GM19351 (cell line): ENCODE data around the gene SAE1.
"Not testable (repeated sequence)": the region's sequence is repeated elsewhere in the genome, so short reads cannot be mapped to it uniquely, and the experiment has no call there.

Experiments
- ATAC-seq: cut with Tn5 transposase; IDR thresholded peaks from one replicate; pipeline ENCODE4 v1.9.1; 2021; ENCODE audit warnings: mild to moderate bottlenecking, moderate library complexity; ENCODE audit not compliant: unreplicated experiment

SAE1 gene

DNA sequence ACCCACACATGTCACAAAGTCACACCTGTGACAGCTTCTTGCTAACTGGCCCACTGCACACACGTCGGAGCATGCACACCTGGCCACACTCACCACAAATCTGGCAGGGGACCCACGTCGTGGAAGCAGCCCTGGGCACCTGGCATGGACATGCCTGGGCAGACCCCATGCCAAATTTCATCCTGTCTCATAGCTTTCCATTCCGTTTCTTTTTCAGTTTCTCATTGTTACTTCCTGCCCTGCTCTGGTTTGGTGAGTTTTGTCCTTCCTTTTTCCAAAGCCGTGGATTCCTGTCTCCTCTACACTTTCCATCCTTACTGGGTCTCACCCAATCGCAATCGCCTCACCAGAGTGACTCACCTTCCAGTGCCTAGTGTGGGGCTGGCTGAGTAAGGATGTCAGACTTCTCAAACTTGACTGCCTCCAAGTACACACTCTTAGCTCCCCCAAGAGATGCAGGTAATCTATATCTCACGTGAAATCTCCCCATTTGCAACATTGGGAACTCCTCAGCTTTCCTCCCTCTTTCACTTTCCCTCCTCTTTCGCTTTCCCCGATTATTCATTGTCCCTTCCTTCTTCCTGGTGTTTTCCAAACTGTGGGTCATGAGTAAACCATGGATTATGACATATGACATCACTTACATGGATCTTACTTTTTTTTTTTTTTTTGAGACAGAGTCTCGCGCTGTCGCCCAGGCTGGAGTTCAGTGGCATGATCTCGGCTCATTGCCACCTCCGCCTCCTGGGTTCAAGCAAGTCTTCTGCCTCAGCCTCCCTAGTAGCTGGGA is 102.0 kb downstream of the SAE1 start:
- ATAC-seq: no peak

GRCh38 chr19:47236072-47236675 is 105.5 kb downstream of the SAE1 start:
- ATAC-seq: no peak

DNA sequence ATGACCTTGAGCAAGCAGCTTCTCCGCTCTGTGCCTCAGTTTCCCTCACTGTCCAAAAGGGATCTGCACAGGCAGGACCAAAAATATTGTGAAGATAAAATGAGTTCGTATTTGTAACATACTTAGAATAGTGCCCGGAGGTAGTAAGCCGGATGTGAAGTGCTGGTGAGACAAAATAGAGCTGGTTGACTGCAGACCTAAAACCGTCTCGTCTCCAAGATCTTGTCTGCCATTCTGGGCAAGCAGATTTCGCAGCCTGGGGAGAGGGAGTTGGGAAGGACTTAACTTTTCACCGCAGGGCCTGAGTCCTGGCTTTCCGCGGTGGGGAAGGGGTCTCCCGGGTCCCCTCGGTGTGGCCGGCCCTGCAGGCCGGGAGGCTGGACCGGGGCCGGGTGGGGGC is 108.5 kb downstream of the SAE1 start:
- no peak for ATAC-seq

DNA sequence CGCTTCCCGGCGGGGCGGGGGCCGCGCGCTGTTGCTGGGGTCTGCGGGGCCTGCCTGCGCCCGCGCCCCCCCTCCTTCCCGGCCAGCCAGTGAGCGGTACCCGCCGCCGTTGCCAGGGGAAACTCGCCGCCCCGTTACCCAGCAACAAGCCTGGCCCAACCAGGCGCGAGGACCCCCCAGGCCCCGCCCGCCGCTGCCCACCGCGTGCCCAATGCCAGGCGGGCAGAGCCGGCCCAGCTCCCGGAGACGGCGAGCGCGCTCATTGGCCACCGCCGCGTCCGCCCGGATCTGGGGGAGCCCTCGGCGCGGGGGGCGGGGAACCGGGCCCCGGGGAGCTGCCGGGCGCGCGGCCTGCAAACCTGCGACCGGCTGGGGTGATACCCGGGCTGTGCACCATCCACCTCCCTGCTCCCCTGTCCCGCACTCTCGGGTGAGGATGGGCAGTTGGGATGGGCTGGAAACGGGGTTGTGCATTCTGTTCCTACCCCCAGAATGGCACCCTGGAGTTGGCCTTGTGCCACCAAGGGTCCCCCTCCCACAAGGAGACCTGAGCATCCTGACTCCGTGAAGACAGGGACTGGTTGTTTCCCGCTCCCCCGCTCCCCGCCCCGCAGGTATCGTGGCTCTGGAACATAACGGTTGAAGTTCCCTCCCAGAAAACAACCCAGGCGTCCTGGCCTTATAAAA is 109.1 kb downstream of the SAE1 start:
- no peak for ATAC-seq

GRCh38 chr19:47240556-47240955 is 109.9 kb downstream of the SAE1 start:
- no peak for ATAC-seq

DNA sequence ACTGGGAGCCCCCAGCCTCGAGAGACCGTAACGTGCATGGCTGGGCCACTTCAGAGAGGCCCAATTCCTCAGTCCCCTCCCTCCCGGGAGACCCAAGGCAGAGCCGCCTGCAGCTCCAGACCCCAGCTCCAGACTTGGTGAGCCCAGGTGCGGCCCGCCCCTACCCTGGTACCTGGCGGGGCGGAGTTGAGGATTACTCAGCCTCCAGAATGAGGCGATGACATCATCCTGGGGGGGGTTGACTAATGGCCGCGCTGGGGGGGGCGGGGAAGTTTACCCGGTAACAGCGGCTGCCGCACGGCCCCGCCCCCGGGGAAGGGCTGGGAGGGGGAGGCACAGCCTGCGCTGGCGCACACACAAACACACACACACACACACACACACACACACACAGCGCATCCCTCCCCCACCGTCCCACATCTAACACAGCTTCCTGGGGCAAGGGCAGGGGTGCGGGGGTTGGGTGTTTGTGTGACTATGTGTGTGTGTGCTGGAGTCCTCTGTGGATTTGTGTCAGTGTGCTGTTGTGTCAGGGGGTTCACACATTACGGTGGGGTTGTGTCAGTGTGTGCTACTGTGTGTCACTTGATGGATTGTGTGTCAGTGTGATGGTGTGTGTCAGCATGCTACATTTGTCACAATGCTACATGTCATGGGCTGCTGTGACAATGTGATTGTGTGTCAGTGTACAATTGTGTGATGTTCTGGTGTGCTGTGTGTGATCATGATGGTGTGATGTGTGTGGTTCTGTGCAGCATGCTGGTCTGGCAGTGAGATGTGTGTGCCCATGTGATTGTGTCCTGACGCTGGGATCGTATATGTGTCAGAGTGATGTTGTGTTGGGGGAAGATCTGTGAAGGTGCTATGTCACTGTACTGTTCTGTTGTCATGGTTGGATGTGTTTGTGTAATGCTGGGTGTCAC is 110.6 kb downstream of the SAE1 start:
- no peak for ATAC-seq

DNA sequence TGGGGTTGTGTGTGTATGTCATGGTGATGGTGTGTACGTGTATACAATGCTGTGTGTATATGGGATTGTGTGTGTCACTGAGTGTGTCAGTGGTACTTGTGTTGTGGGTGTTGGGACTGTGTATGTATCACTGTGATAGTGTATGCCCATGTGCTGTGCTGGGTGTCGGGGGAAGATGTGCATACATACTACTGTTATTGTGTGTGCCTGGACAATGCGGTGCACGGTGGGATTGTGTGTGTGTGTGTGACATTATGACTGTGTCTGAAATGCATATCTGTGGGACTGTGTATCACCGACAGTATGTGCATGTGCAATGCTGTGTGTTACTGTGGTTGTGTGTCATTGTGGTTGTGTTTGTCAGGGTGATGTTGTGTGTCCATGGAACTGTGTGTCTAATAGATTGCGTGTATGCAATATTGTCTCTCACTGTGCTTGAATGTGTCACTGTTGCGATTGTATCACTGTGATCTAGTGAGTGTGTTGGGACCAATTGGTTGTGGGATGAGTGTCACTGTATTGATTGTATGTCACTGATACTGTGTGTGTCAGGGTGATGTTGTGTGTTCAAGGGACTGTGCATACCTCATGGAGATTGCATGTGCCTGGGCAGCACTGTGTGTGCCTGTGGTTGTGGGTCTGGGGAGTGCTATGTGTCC is 111.4 kb downstream of the SAE1 start:
- ATAC-seq: no peak

GRCh38 chr19:47243364-47243775 is 112.7 kb downstream of the SAE1 start:
- no peak for ATAC-seq

GRCh38 chr19:47243776-47244547 is 113.3 kb downstream of the SAE1 start:
- ATAC-seq: peak; percentile 64

GRCh38 chr19:47247308-47247990 is 116.8 kb downstream of the SAE1 start:
- ATAC-seq: no peak

GRCh38 chr19:47253016-47253415 is 122.4 kb downstream of the SAE1 start:
- not testable (repeated sequence) for ATAC-seq

GRCh38 chr19:47253467-47253881 is 122.8 kb downstream of the SAE1 start:
- ATAC-seq: no peak

GRCh38 chr19:47253970-47254369 is 123.3 kb downstream of the SAE1 start:
- no peak for ATAC-seq

- ATAC-seq: peak; percentile 53
Observed at GRCh38 chr19:47255879-47256692, 125.5 kb downstream of the SAE1 start, which contains the start of gene CCDC9. Gene CCDC9, plus strand, starts transcription at chr19:47256525. Its CDS starts 1,876 bp downstream, at chr19:47258401.

DNA sequence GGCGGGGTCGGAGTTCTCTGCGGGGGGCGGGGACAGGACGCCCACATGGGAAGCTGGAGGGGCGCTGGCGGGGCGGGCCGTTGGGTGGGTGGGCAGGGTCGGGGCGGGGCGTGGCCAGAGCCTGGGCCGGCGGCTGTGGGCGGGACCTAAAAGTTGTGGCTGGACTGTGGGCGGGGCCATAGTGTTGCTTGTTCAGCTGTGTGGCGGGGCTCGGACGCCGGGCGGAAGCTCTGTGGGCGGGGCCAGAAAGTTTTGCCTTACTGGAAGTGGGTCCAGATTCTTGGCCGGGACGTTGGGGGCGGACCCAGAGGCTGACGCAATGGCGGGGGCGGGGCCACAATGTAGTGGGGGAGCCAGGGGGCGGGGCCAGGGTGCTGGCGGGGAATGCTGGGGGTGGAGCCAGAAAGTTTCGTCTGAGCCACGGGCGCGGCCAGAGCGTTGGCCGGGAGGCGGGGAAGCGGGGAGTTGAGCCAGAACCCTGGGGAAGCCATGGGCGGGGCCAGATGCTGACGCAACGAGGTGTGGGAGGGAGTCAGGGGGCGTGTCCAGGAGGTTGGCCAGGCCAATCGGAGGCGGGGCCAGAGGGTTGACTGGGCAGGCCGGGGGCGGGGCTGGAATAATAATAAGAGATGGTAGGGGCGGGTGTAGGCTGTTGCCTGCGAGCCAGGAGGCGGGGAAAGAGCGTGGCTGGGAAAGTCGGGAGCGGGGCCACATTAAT is 126.2 kb downstream of the SAE1 start:
- ATAC-seq: peak; percentile 76

GRCh38 chr19:47257411-47258169 is 127.0 kb downstream of the SAE1 start:
- no peak for ATAC-seq

- ATAC-seq: no peak
Observed at GRCh38 chr19:47258434-47258833, 127.8 kb downstream of the SAE1 start.
